ENCODE results near the gene SLC12A7.

DNA sequence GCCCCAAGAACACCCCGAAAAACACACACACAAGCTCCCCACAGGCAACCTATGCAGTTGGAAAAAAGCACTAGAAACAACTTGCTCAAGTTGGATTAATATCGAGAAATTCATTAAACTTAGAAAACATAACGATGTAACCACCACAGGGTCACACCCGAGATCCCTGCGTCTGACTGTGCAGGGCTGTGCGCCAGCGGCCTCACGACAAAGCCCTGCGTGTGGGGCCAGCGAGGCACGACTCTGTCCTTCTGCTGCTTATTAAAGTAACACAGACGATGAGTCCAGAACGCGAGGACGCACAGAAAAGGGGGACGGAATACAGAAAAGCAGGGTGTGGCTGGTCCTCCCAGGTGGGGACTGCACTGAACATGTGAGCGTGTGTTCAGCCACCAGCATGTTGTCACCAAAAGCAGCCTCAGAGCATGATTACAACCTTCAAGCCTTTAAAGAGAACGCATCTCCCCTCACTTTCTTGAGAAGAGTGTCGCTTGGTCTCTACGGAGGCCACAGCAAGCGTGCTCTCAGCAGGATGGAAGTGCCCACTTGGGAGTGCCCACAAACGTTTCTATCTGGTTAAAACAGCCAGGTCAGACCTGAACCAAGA is 14.4 kb downstream of the SLC12A7 start:
- TF ChIP-seq, protein P1, sequence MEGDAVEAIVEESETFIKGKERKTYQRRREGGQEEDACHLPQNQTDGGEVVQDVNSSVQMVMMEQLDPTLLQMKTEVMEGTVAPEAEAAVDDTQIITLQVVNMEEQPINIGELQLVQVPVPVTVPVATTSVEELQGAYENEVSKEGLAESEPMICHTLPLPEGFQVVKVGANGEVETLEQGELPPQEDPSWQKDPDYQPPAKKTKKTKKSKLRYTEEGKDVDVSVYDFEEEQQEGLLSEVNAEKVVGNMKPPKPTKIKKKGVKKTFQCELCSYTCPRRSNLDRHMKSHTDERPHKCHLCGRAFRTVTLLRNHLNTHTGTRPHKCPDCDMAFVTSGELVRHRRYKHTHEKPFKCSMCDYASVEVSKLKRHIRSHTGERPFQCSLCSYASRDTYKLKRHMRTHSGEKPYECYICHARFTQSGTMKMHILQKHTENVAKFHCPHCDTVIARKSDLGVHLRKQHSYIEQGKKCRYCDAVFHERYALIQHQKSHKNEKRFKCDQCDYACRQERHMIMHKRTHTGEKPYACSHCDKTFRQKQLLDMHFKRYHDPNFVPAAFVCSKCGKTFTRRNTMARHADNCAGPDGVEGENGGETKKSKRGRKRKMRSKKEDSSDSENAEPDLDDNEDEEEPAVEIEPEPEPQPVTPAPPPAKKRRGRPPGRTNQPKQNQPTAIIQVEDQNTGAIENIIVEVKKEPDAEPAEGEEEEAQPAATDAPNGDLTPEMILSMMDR (conservative IDR thresholded peaks at IDR 0.05), result no peak
- no peak for TF ChIP-seq ZFX (IDR thresholded peaks at IDR 0.05)
